ENCODE measurements around the gene RPS5.
"Not testable (repeated sequence)": the region's sequence is repeated elsewhere in the genome, so short reads cannot be mapped to it uniquely, and the experiment has no call there.

RPS5 gene

DNA sequence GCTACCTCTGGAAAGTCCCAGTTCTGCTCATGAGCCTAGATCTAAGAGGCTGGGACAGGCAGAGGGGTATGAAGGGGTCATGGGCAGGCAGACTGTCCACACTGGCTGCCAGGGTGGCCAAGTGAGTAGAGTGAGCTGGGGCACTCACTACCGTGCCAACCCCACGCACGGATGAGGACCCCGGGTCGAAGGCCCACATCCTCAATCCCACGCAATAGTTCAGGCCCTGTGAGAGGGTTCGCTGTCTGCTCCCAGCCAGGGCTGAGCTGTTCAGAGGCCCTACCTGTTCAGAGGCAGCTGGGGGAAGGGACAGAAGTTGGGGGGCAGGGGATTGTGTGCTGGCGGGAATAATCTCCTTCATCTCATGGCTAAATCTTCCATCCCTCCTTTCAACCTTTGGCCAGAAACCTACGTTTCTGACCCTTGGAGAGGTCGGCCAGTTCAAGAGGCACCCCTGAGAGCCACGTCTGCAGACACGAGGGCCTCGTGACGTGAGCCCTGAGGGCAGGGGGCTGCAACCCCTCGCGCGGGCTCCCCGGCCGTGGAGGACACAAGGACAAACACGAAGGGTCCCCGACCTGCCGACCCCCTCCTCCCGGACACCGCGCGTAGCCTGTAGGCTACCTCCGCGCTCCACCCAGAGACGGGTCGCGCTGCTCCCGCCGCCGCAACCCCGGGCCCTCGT lies 1.0 kb upstream of the RPS5 start:
- DNase-seq, result peak; percentile 62

- DNase-seq, result peak; percentile 36
These were observed 487 bp downstream of the RPS5 start for GRCh38 chr19:58387338-58388174.

DNA sequence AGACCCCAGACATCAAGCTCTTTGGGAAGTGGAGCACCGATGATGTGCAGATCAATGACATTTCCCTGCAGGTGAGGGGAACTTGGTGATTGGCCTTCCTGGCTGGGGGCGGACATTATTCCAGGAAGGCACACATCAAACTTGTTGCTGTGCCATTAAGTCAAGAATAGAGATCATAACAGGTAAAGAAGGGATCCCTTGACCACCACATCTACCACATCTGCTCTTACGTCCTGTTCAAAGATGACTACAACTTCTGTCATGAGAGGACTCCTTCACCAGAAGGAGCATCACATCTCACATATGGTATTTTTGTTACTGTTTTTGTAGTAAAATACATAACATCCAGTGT lies 1.1 kb downstream of the RPS5 start:
- no peak for DNase-seq

DNA sequence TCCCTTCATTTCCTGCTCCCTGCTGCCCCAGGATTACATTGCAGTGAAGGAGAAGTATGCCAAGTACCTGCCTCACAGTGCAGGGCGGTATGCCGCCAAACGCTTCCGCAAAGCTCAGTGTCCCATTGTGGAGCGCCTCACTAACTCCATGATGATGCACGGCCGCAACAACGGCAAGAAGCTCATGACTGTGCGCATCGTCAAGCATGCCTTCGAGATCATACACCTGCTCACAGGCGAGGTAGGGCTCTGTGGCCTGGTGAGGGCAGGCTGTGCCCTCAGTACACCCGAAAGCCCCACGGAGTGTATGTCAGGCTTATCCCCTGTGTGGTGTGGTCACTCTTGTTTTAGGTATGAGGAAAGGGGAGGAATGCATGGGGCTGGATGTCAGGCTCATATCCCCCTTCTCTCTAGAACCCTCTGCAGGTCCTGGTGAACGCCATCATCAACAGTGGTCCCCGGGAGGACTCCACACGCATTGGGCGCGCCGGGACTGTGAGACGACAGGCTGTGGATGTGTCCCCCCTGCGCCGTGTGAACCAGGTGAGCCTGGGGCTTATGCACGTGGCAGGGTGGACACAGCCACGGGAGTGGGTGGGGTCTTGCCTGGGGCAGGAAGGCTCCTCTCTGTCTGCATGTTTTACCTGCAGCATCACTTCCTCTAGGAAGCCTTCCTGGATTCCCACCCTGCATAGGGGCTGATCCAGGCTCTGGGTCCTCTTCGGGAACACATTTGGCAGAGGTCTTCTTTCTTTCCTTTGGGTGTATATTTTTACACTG lies 6.1 kb downstream of the RPS5 start:
- no peak for DNase-seq

GRCh38 chr19:58393725-58394033 lies 6.6 kb downstream of the RPS5 start:
- DNase-seq, result no peak

GRCh38 chr19:58394821-58395219 lies 7.8 kb downstream of the RPS5 start:
- no peak for DNase-seq

DNA sequence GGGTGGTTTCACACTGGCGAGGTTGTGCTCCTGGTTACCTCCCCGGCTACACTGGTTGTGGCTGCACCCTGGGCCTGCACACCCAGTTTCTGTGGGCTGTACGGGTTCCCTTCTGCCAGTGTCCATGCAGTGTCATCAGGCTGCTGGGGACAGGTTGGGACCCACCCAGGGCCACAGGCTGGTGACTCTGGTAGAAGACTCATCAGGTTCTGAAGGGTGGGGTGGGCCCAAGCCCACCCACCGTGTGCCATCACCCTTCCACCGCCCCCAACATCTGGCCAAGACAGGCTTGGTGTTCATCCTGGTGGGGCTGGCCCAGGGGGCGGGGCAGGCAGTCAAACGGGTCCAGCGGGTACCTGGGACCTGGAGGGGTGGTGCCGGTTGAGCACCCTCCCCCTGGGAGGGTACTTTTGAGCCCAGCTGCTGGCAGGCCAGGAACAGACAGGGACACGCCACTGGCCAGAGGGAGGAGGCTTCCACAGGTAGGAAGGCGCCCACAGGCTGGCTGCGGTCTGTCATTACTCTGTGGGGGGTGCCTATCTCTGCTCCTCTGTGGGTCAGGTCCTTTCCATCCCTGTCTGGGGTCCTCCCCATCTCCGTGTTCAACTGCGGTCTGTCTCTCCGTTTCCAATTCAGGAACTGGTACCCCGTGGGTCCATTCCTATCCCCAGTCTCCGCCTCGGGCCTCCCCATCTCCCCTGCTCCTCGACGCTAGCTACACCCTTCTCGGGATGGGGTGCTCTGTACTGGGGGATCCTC lies 8.3 kb downstream of the RPS5 start, which contains the start of gene RNF225:
Gene RNF225, plus strand, starts transcription at position 437 of the 759 bp plus-strand sequence. CDS start 434 bp downstream, outside the sequence.
- DNase-seq, result peak; percentile 63

GRCh38 chr19:58395979-58396627 lies 9.0 kb downstream of the RPS5 start:
- DNase-seq, result peak; percentile 57

- DNase-seq, result no peak
These were observed 9.8 kb downstream of the RPS5 start for GRCh38 chr19:58396691-58397532.

DNA sequence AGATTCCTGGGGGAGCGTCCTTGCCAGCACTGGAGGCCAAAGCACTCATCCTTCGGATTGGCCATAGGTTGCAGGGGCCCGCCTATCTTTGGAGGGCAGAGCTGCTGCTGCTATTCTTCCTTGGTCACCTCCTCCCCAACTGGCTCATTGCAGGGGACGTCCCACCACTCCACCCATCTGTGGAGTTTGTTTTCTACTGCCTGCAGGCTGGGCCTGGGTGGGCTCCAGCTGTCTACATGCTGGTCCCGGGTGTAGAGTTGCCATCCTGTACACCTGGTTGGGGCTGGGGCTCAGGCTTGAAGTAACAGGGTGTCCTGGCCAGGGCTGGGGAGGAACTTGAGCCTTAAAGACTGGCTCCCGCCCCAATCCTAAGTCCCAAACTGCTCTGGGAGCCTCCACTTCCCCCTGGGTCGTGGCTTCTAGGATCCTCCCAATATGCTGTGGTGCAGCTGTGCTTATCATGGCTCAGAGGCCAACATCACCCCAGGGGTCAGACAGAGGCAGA lies 10.5 kb downstream of the RPS5 start:
- DNase-seq, result no peak

- DNase-seq, result no peak
These were observed 11.0 kb downstream of the RPS5 start for GRCh38 chr19:58398087-58398486.

- no peak for DNase-seq
These were observed 11.5 kb downstream of the RPS5 start for GRCh38 chr19:58398545-58398944.

GRCh38 chr19:58399903-58400302 lies 12.8 kb downstream of the RPS5 start:
- no peak for DNase-seq

- no peak for DNase-seq
These were observed 13.3 kb downstream of the RPS5 start for GRCh38 chr19:58400316-58400915.

DNA sequence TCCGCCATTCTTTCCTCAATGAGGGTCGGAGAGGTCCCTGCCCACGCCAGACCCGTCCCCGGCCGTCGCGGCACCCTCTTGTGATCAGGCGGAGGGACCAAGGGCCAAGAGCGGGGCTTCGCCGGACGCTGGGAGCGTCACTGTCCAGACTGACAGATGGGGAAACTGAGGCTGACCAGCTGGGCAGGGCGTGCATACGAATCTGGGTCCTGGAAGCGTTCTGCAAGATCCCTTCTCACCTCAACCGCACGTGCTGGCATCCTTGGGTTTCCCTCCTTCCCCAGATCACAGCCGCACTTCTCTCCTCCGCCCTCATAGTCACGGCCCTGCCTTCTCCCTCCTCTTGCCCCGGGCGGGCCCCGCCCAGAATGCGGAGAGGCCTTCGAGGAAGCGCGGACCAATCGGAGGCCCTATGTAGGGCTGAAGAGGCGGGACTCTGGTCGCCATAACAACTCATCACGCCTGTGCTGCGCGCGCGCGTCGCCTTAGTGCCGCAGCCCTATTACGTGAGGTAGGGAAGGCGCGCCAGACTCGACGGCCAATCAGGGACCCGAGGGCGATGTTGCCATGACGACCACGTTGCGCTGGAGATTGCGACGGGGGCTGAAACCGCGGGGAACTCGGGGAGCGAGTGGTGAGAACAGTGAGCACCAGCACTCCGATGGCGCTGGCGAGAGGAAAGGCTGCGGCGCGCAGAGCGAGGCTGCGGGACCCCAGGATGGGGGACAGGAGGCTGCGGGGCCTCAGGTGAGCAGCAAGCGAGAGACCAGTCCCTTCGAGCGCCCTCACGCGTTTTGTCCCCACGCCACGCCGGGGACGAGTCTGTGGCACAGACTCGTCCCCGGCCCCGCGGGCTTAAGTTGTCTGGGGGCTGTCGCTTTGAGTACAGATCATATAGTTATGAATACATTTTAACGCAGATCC lies 14.1 kb downstream of the RPS5 start:
- peak; percentile 99 for DNase-seq

GRCh38 chr19:58401840-58402421 lies 14.9 kb downstream of the RPS5 start:
- DNase-seq, result no peak

GRCh38 chr19:58403920-58404478 lies 16.9 kb downstream of the RPS5 start:
- DNase-seq, result not testable (repeated sequence)

DNA sequence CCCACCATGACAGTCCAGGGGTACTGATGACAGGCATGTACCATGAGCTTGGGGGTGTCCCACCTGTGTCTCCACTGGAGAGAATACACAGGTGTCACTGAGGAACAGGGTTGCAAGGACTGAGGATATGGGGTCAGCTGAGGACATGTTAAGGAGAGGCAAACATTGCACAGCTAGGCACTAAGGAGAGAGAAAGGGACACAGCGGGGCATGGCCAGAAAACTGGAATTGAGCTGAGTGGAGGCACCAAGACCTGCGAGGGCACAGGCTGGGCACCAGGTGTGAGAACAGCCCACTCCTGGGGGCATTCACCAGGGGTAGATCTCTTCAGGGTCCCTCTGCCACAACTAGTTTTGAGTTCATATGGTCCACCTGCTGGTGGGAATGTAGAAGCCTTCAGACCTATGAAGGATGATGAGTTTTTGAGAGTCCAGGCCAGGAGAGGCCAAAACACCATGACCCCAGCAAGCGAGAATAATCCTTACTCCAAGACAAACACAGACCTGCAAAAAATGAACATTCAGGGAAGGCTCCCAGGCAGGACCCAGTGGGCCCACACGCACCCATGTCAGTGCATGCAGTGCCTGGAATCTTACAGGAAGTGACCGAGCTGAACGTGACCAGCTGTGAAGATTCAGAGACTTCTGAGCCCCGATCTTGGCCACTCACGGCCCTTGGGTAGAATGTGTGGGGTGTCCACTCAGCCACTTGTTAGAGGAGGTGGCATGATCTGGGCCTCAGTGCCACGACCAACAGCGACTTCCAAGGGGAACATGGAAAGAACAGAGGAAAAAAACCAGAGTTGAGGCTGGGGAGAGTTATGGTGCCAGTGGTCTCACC lies 20.0 kb downstream of the RPS5 start:
- DNase-seq, result no peak

Data from stimulated activated CD8-positive, alpha-beta memory T cell treated with anti-CD3 and anti-CD28 coated beads, Interleukin-4, amount 100 ng/mL, for 48 hours (primary cell).